ENCODE results near the gene SPTSSB.

- TF ChIP-seq GATA3 (IDR thresholded peaks at IDR 0.05; ENCODE audit: low read depth, low read length): no peak
- no peak for TF ChIP-seq GATA2 (IDR thresholded peaks at IDR 0.05; ENCODE audit: low read depth, low read length)
These were observed 42.0 kb upstream of the SPTSSB start for GRCh38 chr3:161413127-161413854.
